Mucosa of descending colon (tissue), 3 donors: ENCODE measurements around the gene POLR2C. TPM values are rescaled to one million over a fixed set of nuclear protein-coding genes. Genes with fewer than 3 reads are reported as not detected.

Source experiments
- ATAC-seq: fragments of 200-7000 bp; cut with Tn5 transposase; one replicate; pipeline ENCODE4 v1.9.1; 2020; ENCODE audit warnings: mild to moderate bottlenecking, moderate library complexity
- DNase-seq, 3 donors: peaks; one replicate each; pipeline ENCODE4 v3.0.0-alpha.2; 2020
- H3K36me3 ChIP-seq: fragments of 200-600 bp; one replicate; pipeline ENCODE4 v1.8.0; 2021; ENCODE audit warnings: low read depth, mild to moderate bottlenecking
- H3K4me1 ChIP-seq: fragments of 200-600 bp; one replicate; pipeline ENCODE4 v1.8.0; 2021; ENCODE audit warnings: low read depth, mild to moderate bottlenecking
- H3K4me3 ChIP-seq: fragments of 200-600 bp; one replicate; pipeline ENCODE4 v1.8.0; 2021; ENCODE audit warnings: mild to moderate bottlenecking
- H3K9me3 ChIP-seq: fragments of 200-600 bp; one replicate; pipeline ENCODE4 v1.8.0; 2021; ENCODE audit warnings: mild to moderate bottlenecking
- intact Hi-C, 2 donors: fragments of 100-400 bp; cut with DNase I in 1 of 2; cut with micrococcal nuclease in 1 of 2; formaldehyde crosslinking; loops; one replicate each; pipeline versions ENCODE4 v1.11.0 to v1.11.1; 2022; cut with DNase I, micrococcal nuclease
- long read RNA-seq, 2 donors: library from polyadenylated mRNA; unstranded; transcript quantifications; one replicate each; pipeline ENCODE4 v2.0.0, GENCODE V29; 2019 to 2021
- total RNA-seq, 3 donors: library from RNA; stranded (reverse); fragmentation: NEBNext Ultra II Directional in 2 of 3; extraction: Animal tissue kit (Norgen Biotek cat#: 25700) in 2 of 3; gene quantifications; one replicate each; pipeline versions ENCODE4 v1.2.1 to v1.2.4, GENCODE V29; 2021 to 2023
- TF ChIP-seq, protein P1 (sequence below): fragments of 200-600 bp; IDR thresholded peaks from one replicate; pipeline ENCODE4 v1.8.0; 2022; ENCODE audit warnings: antibody characterized with exemption, mild to moderate bottlenecking
- donor health status: DM: no; HTN: no; CAD: no; lungs with moderate emphysema.
- donor health status: DM: no; HTN: no; CAD: no.
- donor health status: DM: no; HTN: yes; CAD: no.

The POLR2C gene
- total RNA-seq = 10 to 100 TPM; 50.0 to 51.3 (median 51.0) TPM
- long read RNA-seq, donor 1, transcript POLR2C-201 (9 exons, 2,057 nt) = major isoform, 73 of 81 reads
- long read RNA-seq, donor 1, partial matches to known transcripts = 2 of 81 reads
- long read RNA-seq, donor 1, other reads (novel, unspliced or antisense) = 5 of 81 reads
- long read RNA-seq, donor 2, transcript POLR2C-201 (9 exons, 2,057 nt) = major isoform, 36 of 46 reads
- long read RNA-seq, donor 2, partial matches to known transcripts = 2 of 46 reads
- long read RNA-seq, donor 2, other reads (novel, unspliced or antisense) = 8 of 46 reads

GRCh38 chr16:57462209-57462977 lies at the start of gene POLR2C:
Gene POLR2C, plus strand, starts transcription at chr16:57462679. Its CDS starts 46 bp downstream, at chr16:57462725.
- Histone ChIP-seq H3K4me1 (peaks cover 12% of the 10 kb centered on the region), H3K9me3 (no peaks in the 10 kb centered on the region), H3K36me3 (no peaks in the 10 kb centered on the region), H3K4me3 (peak within 1 kb of the TSS; percentile 91)
- intact Hi-C loops = no loop called here
- ATAC-seq (peak; percentile 100), DNase-seq (peak; percentile 92 to 94 (median 93))
- TF ChIP-seq, protein P1, sequence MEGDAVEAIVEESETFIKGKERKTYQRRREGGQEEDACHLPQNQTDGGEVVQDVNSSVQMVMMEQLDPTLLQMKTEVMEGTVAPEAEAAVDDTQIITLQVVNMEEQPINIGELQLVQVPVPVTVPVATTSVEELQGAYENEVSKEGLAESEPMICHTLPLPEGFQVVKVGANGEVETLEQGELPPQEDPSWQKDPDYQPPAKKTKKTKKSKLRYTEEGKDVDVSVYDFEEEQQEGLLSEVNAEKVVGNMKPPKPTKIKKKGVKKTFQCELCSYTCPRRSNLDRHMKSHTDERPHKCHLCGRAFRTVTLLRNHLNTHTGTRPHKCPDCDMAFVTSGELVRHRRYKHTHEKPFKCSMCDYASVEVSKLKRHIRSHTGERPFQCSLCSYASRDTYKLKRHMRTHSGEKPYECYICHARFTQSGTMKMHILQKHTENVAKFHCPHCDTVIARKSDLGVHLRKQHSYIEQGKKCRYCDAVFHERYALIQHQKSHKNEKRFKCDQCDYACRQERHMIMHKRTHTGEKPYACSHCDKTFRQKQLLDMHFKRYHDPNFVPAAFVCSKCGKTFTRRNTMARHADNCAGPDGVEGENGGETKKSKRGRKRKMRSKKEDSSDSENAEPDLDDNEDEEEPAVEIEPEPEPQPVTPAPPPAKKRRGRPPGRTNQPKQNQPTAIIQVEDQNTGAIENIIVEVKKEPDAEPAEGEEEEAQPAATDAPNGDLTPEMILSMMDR = peak; percentile 97

DNA sequence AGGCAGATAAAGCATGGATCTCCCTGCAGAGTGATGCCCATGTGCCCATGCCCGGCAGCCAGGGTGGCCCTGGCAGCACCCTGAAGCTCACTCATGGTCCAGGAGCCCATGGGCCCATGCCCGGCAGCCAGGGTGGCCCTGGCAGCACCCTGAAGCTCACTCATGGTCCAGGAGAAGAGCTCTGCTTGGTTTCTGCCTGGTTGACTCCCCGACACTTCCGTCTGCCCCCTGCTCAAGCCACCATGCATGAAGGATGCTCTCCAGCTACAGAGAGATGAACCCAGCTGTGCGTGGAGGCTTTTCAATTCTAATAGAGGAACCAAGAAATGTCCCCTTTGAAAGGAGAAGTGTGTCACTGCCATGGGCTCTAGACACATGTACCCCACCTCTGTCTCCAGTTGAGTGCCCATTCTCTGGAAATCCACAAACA lies 49.2 kb upstream of the POLR2C start:
- Histone ChIP-seq H3K4me3 (no peak overlapping the region), H3K4me1 (peaks cover 7% of the 10 kb centered on the region), H3K9me3 (no peaks in the 10 kb centered on the region), H3K36me3 (no peaks in the 10 kb centered on the region)
- TF ChIP-seq, protein P1 = no peak
- ATAC-seq (peak; percentile 32), DNase-seq (no peak)
- intact Hi-C loops = no loop called here

- Histone ChIP-seq H3K36me3 (no peaks in the 10 kb centered on the region), H3K9me3 (no peaks in the 10 kb centered on the region), H3K4me1 (peaks cover 10% of the 10 kb centered on the region), H3K4me3 (no peak overlapping the region)
- no peak for DNase-seq
- TF ChIP-seq, protein P1 = no peak
- no peak for ATAC-seq
- intact Hi-C loops = no loop called here
These were observed 48.7 kb upstream of the POLR2C start for GRCh38 chr16:57413733-57414132.

DNA sequence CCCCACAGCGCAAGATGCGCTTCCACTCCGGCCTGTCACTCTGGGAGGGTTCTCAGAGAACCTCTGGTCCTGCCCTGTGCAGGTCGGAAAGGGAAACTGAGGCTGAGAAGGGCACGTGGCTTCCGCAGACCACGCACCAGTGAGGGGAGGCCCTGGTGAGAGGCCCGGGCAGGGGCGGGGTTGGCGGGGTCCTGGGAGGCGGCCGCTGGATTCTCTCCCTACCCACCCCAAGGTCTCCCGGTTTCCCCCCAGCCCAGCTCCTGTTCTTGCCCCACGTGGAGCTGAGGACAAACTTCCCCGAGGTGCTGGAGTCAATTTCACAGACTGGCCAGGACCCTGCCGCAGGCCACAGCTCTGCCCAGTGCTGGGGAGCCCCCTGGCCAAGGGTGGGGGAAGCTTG lies 46.4 kb upstream of the POLR2C start:
- H3K4me3 ChIP-seq = no peak overlapping the region
- intact Hi-C loops = loop anchor here in 1 of 2 donors (5.0 kb wide), 1 partner anchor 114 kb away; no protein-coding TSS in a partner anchor
- ATAC-seq (no peak), DNase-seq (no peak)
- H3K36me3 ChIP-seq = no peaks in the 10 kb centered on the region
- H3K4me1 ChIP-seq = peaks cover 10% of the 10 kb centered on the region
- no peaks in the 10 kb centered on the region for H3K9me3 ChIP-seq
- TF ChIP-seq, protein P1 = no peak

- Histone ChIP-seq H3K4me3 (no peak overlapping the region), H3K36me3 (no peaks in the 10 kb centered on the region), H3K9me3 (no peaks in the 10 kb centered on the region), H3K4me1 (peaks cover 14% of the 10 kb centered on the region)
- TF ChIP-seq, protein P1 = no peak
- intact Hi-C loops = loop anchor here (2.0 to 5.0 kb wide), 3 partner anchors 99 to 119 kb away; no protein-coding TSS in a partner anchor
- DNase-seq = no peak
- ATAC-seq = no peak
These were observed 43.0 kb upstream of the POLR2C start for GRCh38 chr16:57419506-57419905.
